Measurements from ENCODE around the gene UVRAG. TPM values are rescaled to one million over a fixed set of nuclear protein-coding genes. Genes with fewer than 3 reads are reported as not detected.

The UVRAG gene
- total and polyA plus RNA-seq, 4 donors: 4.4 to 15.1 (median 10.0) TPM

DNA sequence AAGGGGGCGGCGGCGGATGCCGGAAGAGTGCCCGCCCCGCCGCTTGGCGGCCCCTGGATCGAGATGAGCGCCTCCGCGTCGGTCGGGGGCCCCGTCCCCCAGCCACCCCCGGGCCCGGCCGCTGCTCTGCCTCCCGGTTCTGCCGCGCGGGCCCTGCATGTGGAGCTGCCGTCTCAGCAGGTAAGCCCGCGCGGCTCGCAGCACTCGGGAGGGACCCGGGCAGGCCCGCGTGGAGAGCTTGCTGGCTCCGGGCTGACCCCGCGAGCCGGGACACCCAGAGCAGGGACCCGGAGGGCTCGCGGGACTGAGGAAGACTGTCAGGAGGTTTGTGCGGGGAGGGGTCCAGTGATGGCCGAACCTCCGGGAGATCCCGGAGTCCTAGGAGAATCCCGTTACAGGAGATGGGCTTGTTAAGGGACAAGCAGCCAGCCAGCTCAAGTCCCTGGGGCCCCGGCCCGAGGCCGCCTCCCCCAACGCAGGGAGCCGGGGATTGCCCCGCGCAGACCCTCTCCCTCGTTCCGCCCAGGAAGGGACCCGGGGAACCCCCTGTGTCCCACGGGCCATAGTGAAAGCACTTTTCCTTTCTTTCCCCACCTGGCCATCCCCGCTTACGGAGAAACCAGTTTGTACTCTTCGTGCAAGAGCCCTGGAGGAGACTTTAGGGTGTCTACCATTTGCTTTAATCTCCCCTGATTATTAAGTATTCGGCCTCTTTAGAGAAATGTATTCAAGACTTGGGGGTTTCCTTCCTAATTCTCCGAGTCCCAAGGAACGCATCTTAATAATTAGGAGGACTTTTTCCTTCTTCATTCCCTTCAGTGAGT is 547 bp downstream of the UVRAG start:
- under 1% methylated on average over 60 of the region's 60 CpGs for WGBS
- peak overlapping the region; percentile 80 to 84 for H3K27ac ChIP-seq (ENCODE audit: low read depth in 1 of 2, low read length in 2 of 2)
- peak overlapping the region; percentile 26 to 84 for H3K9ac ChIP-seq (ENCODE audit: low read depth in 1 of 2, low read length in 2 of 2)
- no peak for TF ChIP-seq NR2F2 (IDR thresholded peaks at IDR 0.05)
- no peak for TF ChIP-seq FOXA1 (IDR thresholded peaks at IDR 0.05)
- no peak for TF ChIP-seq RXRA (IDR thresholded peaks at IDR 0.05)
- no peaks in the 10 kb centered on the region for H3K9me3 ChIP-seq (ENCODE audit: control insufficient read depth in 4 of 4, low read length in 3 of 4)
- peaks cover 2 to 25% (median 22%) of the 10 kb centered on the region in 4 donors for H3K4me1 ChIP-seq (ENCODE audit: control insufficient read depth in 4 of 4, insufficient read depth in 4 of 4, low read length in 3 of 4)
- H3K36me3 ChIP-seq (ENCODE audit: control insufficient read depth in 4 of 4, insufficient read depth in 3 of 4, low read depth in 1 of 4, low read length in 3 of 4): no peaks in the 10 kb centered on the region
- peak; percentile 50 for DNase-seq (ENCODE audit: low spot score)
- peak overlapping the region; percentile 78 to 96 (median 91) for H3K4me3 ChIP-seq (ENCODE audit: low read depth in 1 of 3, low read length in 3 of 3)
- H3K27me3 ChIP-seq (ENCODE audit: control insufficient read depth in 4 of 4, insufficient read depth in 4 of 4, low read length in 3 of 4): no peaks in the 10 kb centered on the region

DNA sequence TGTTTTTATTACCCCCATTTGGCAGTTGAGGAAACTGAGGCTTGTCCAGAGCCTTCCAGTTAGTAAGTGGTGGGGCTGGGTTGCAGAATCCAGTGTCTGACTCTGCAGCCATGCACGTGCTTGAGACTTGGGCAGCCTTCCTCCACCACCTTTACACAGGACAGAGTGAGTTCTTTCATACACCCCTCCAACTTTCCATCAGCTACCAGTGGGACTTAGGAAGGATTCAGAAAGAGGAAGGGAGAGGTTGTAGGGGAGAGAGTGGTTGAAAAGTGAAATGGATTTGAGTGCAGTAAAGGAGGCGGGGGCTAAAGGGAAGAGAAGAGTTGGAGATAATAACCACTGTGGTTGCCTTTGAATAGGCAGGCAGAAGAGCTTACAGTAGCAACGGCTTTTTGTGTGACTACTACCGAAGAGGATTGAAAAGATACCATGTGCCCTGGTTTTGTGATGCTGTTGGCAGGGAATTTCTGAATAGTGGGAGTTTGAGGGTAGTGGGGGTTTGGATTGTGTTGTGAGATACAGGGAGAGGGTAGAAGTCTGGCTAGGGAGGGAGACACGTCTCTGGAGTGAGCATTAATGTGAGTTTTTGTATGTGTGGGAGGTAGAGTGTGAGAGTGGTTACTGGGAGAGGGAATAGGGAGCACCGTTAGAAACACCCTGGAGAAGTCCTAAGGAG is 1.7 kb downstream of the UVRAG start:
- 49% methylated on average over 6 of the region's 6 CpGs for WGBS
- Histone ChIP-seq H3K36me3 (ENCODE audit: control insufficient read depth in 4 of 4, insufficient read depth in 3 of 4, low read depth in 1 of 4, low read length in 3 of 4) (no peaks in the 10 kb centered on the region), H3K9ac (ENCODE audit: low read depth in 1 of 2, low read length in 2 of 2) (peak overlapping the region in 1 of 2 donors; percentile 66), H3K9me3 (ENCODE audit: control insufficient read depth in 4 of 4, low read length in 3 of 4) (no peaks in the 10 kb centered on the region), H3K27ac (ENCODE audit: low read depth in 1 of 2, low read length in 2 of 2) (no peak overlapping the region), H3K4me3 (ENCODE audit: low read depth in 1 of 3, low read length in 3 of 3) (peak overlapping the region in 2 of 3 donors; percentile 91 to 96), H3K27me3 (ENCODE audit: control insufficient read depth in 4 of 4, insufficient read depth in 4 of 4, low read length in 3 of 4) (no peaks in the 10 kb centered on the region), H3K4me1 (ENCODE audit: control insufficient read depth in 4 of 4, insufficient read depth in 4 of 4, low read length in 3 of 4) (peaks cover 5 to 28% (median 22%) of the 10 kb centered on the region in 4 donors)
- TF ChIP-seq SP1 (IDR thresholded peaks at IDR 0.05): no peak
- TF ChIP-seq, protein P1, sequence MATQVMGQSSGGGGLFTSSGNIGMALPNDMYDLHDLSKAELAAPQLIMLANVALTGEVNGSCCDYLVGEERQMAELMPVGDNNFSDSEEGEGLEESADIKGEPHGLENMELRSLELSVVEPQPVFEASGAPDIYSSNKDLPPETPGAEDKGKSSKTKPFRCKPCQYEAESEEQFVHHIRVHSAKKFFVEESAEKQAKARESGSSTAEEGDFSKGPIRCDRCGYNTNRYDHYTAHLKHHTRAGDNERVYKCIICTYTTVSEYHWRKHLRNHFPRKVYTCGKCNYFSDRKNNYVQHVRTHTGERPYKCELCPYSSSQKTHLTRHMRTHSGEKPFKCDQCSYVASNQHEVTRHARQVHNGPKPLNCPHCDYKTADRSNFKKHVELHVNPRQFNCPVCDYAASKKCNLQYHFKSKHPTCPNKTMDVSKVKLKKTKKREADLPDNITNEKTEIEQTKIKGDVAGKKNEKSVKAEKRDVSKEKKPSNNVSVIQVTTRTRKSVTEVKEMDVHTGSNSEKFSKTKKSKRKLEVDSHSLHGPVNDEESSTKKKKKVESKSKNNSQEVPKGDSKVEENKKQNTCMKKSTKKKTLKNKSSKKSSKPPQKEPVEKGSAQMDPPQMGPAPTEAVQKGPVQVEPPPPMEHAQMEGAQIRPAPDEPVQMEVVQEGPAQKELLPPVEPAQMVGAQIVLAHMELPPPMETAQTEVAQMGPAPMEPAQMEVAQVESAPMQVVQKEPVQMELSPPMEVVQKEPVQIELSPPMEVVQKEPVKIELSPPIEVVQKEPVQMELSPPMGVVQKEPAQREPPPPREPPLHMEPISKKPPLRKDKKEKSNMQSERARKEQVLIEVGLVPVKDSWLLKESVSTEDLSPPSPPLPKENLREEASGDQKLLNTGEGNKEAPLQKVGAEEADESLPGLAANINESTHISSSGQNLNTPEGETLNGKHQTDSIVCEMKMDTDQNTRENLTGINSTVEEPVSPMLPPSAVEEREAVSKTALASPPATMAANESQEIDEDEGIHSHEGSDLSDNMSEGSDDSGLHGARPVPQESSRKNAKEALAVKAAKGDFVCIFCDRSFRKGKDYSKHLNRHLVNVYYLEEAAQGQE (IDR thresholded peaks at IDR 0.05): no peak
- TF ChIP-seq, protein P2, sequence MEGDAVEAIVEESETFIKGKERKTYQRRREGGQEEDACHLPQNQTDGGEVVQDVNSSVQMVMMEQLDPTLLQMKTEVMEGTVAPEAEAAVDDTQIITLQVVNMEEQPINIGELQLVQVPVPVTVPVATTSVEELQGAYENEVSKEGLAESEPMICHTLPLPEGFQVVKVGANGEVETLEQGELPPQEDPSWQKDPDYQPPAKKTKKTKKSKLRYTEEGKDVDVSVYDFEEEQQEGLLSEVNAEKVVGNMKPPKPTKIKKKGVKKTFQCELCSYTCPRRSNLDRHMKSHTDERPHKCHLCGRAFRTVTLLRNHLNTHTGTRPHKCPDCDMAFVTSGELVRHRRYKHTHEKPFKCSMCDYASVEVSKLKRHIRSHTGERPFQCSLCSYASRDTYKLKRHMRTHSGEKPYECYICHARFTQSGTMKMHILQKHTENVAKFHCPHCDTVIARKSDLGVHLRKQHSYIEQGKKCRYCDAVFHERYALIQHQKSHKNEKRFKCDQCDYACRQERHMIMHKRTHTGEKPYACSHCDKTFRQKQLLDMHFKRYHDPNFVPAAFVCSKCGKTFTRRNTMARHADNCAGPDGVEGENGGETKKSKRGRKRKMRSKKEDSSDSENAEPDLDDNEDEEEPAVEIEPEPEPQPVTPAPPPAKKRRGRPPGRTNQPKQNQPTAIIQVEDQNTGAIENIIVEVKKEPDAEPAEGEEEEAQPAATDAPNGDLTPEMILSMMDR (IDR thresholded peaks at IDR 0.05; ENCODE audit: low read depth, low read length, missing input control): no peak
- TF ChIP-seq HNF4G (IDR thresholded peaks at IDR 0.05): no peak
- no peak for TF ChIP-seq GABPA (IDR thresholded peaks at IDR 0.05 in 1 of 2, conservative IDR thresholded peaks at IDR 0.05 in 1 of 2)
- TF ChIP-seq YY1 (IDR thresholded peaks at IDR 0.05): no peak
- TF ChIP-seq FOXA1 (IDR thresholded peaks at IDR 0.05): no peak
- no peak for DNase-seq (ENCODE audit: low spot score)

DNA sequence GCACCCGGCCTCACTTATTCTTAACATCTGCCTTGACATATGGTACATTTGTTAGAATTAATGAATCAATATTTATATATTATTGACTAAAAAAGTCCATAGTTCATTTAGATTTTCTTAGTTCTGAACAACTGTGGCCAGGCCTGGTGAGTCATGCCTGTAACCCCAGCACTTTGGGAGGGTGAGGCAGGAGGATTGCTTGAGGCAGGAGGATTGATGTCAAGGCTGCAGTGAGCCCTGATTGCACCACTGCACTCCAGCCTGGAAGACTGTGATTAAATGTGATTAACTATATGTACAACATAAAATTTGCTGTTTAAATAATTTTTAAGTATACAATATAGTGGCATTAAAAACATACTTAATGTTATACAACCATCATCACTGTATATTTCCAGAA is 5.6 kb downstream of the UVRAG start:
- Histone ChIP-seq H3K9ac (ENCODE audit: low read depth in 1 of 2, low read length in 2 of 2) (no peak overlapping the region), H3K4me3 (ENCODE audit: low read depth in 1 of 3, low read length in 3 of 3) (no peak overlapping the region), H3K27me3 (ENCODE audit: control insufficient read depth in 4 of 4, insufficient read depth in 4 of 4, low read length in 3 of 4) (no peaks in the 10 kb centered on the region), H3K9me3 (ENCODE audit: control insufficient read depth in 4 of 4, low read length in 3 of 4) (no peaks in the 10 kb centered on the region), H3K27ac (ENCODE audit: low read depth in 1 of 2, low read length in 2 of 2) (no peak overlapping the region), H3K36me3 (ENCODE audit: control insufficient read depth in 4 of 4, insufficient read depth in 3 of 4, low read depth in 1 of 4, low read length in 3 of 4) (peaks cover 0 to 2% (median 0%) of the 10 kb centered on the region in 4 donors), H3K4me1 (ENCODE audit: control insufficient read depth in 4 of 4, insufficient read depth in 4 of 4, low read length in 3 of 4) (peaks cover 5 to 24% (median 18%) of the 10 kb centered on the region in 4 donors)
- TF ChIP-seq RXRA (IDR thresholded peaks at IDR 0.05) (no peak), GABPA (IDR thresholded peaks at IDR 0.05 in 1 of 2, conservative IDR thresholded peaks at IDR 0.05 in 1 of 2) (no peak), EGR1 (IDR thresholded peaks at IDR 0.05; ENCODE audit: low read depth in 2 of 2) (no peak)
- DNase-seq (ENCODE audit: low spot score): no peak
- WGBS: 92% methylated on average over 1 of the region's 1 CpG
